GM12891 (cell line): ENCODE data around the gene MCUR1.

Source experiments
- POLR2A ChIP-seq: IDR thresholded peaks from 2 replicates; pipeline ENCODE4 v1.6.1; 2011; ENCODE audit warnings: low read depth, low read length, control low read depth
- POLR2AphosphoS5 ChIP-seq: IDR thresholded peaks from 2 replicates; pipeline ENCODE4 v1.6.1; 2011; ENCODE audit warnings: low read depth, low read length, control low read depth
- POU2F2 ChIP-seq: IDR thresholded peaks from 2 replicates; pipeline ENCODE4 v1.6.1; 2011; ENCODE audit warnings: low read depth, mild to moderate bottlenecking, control low read depth, low read length, moderate library complexity
- SPI1 ChIP-seq: IDR thresholded peaks from 2 replicates; pipeline ENCODE4 v1.6.1; 2011; ENCODE audit warnings: low read depth, low read length, control low read depth
- TAF1 ChIP-seq: IDR thresholded peaks from 2 replicates; pipeline ENCODE4 v1.6.1; 2011; ENCODE audit warnings: low read depth, low read length, control low read depth

DNA sequence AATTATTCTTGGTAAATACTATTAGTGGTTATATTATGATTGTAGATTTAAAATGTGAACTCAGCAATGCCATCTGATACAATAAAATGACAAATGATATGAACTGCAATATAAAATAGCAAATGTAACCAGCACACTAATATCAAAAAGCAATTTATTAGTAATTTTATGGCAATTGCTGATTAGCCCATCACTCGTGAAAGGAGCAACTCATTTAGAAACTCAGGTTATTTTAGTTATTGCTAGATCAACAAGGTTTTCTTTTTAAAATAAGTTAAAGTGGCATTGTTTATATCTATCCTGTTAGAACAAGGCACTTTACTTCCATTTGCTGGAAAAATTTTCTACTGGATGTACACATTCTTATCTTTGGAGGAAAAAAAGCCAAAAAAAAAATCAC is 18.4 kb upstream of the MCUR1 start:
- TF ChIP-seq POLR2AphosphoS5, result no peak
- TF ChIP-seq POLR2A, result no peak
- no peak for TF ChIP-seq POU2F2
- TF ChIP-seq TAF1, result no peak
- no peak for TF ChIP-seq SPI1
